Neural progenitor cell (in vitro differentiated cells): ENCODE measurements around the gene TIMM23B. TPM values are rescaled to one million over a fixed set of nuclear protein-coding genes. Genes with fewer than 3 reads are reported as not detected.
"Not testable (repeated sequence)": the region's sequence is repeated elsewhere in the genome, so short reads cannot be mapped to it uniquely, and the experiment has no call there.

Source experiments
- DNase-seq: peaks from one replicate; pipeline ENCODE4 v3.0.0-alpha.2; 2016; ENCODE audit warnings: low spot score
- H2AFZ ChIP-seq: fragments of 200-600 bp; sonication (generic); replicated peaks from 2 replicates; pipeline ENCODE4 v1.6.1; 2016; ENCODE audit warnings: antibody characterized with exemption
- H3F3A ChIP-seq: fragments of 200-600 bp; sonication (generic); 2 replicates; pipeline ENCODE4 v1.6.1; 2016; ENCODE audit warnings: antibody characterized with exemption, low read depth
- H3K27ac ChIP-seq: fragments of 200-600 bp; sonication (generic); 2 replicates; pipeline ENCODE4 v1.5.1; 2016; ENCODE audit warnings: mild to moderate bottlenecking
- H3K27me3 ChIP-seq: fragments of 200-600 bp; sonication (generic); 2 replicates; pipeline ENCODE4 v1.6.1; 2016; ENCODE audit warnings: mild to moderate bottlenecking, moderate library complexity
- H3K36me3 ChIP-seq: fragments of 200-600 bp; sonication (generic); 2 replicates; pipeline ENCODE4 v1.5.1; 2016
- H3K4me1 ChIP-seq: fragments of 200-600 bp; sonication (generic); 2 replicates; pipeline ENCODE4 v1.6.1; 2016; ENCODE audit warnings: mixed run types
- H3K4me2 ChIP-seq: fragments of 200-600 bp; sonication (generic); 2 replicates; pipeline ENCODE4 v1.6.1; 2016
- H3K4me3 ChIP-seq: fragments of 200-600 bp; sonication (generic); 2 replicates; pipeline ENCODE4 v1.5.1; 2016
- H3K79me2 ChIP-seq: fragments of 200-600 bp; sonication (generic); 2 replicates; pipeline ENCODE4 v1.6.1; 2016; ENCODE audit warnings: low read depth
- H3K9ac ChIP-seq: fragments of 200-600 bp; sonication (generic); 2 replicates; pipeline ENCODE4 v1.6.1; 2016
- H3K9me3 ChIP-seq: fragments of 200-600 bp; sonication (generic); 2 replicates; pipeline ENCODE4 v1.5.1; 2016; ENCODE audit warnings: low read depth
- H4K20me1 ChIP-seq: fragments of 200-600 bp; sonication (generic); 2 replicates; pipeline ENCODE4 v1.6.1; 2016; ENCODE audit warnings: low read depth
- H3K27ac Mint-ChIP-seq: 3 replicates; pipeline ENCODE4 v1.8.0; 2021; ENCODE audit warnings: mixed read lengths
- H3K27me3 Mint-ChIP-seq: 2 replicates; pipeline ENCODE4 v1.8.0; 2022; ENCODE audit warnings: low read depth, mild to moderate bottlenecking, inconsistent platforms, moderate library complexity, mixed read lengths; ENCODE audit not compliant: insufficient read depth
- H3K36me3 Mint-ChIP-seq: 3 replicates; pipeline ENCODE4 v1.8.0; 2021; ENCODE audit warnings: mixed read lengths
- H3K4me1 Mint-ChIP-seq: 3 replicates; pipeline ENCODE4 v1.8.0; 2021; ENCODE audit warnings: mixed read lengths
- H3K4me3 Mint-ChIP-seq: 3 replicates; pipeline ENCODE4 v1.8.0; 2021; ENCODE audit warnings: mild to moderate bottlenecking, moderate library complexity, mixed read lengths
- H3K9me3 Mint-ChIP-seq: 3 replicates; pipeline ENCODE4 v1.8.0; 2020; ENCODE audit warnings: mixed read lengths
- total RNA-seq: library from RNA; depleted of rRNA; stranded (reverse); fragments of >200 nt; gene quantifications from 2 replicates; pipeline ENCODE4 v1.2.3, GENCODE V29; 2015; ENCODE audit warnings: low replicate concordance
- TF ChIP-seq, protein P1 (sequence below): fragments of 200-600 bp; sonication (generic); IDR thresholded peaks from 2 replicates; pipeline ENCODE4 v1.5.1; 2017; ENCODE audit warnings: antibody characterized with exemption, mild to moderate bottlenecking

TIMM23B gene, protein sequence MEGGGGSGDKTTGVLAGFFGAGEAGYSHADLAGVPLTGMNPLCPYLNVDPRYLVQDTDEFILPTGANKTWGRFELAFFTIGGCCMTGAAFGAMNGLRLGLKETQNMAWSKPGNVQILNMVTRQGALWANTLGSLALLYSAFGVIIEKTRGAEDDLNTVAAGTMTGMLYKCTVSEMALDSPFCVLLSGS
- 17.3 and 19.5 TPM in 2 replicates for total RNA-seq

DNA sequence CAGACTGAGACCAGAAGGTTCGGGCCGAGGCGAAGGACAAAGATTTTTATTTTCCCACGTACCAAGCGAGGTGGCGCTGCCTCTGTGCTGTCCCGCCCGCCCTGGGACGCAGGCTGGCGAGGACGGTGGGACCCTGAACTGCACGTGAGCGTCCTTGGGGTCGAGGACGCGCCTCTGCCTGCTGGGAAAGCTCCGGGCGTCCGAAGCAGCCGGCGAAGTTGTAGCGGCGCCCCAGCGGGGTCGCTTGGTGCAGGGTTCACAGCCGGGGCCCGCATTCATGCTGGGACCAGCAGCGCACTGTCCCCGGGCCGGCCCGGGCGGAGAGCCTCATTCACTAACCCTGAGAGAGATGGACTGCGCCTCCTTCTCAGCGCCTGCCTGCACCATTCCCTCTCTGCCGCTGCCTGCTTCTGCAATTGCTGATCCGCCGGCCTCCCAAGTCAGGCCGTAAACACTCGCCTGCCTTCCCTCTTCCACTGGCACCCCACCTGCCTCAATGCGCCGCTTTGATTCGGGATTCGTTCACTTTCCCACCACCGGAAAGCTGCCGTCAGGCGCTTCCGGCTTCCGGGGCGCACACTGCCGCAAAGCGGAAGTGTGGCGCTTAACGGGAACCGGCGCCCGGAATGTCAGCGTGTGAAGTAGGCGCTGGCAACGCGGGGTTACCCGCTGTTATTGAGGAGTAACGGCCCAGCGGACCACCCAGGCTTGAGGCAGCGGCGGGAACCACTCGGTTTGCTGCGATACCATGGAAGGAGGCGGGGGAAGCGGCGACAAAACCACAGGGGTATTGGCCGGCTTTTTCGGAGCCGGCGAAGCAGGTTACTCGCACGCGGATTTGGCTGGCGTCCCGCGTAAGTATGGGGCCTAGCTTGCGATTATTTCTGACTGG, at the start of gene TIMM23B, which contains the start of gene PARG:
TSS of gene TIMM23B (plus strand) at position 607 of the 892 bp plus-strand sequence. CDS start at position 749, 142 bp downstream.
TSS of gene PARG (minus strand) at position 581 of the 892 bp plus-strand sequence. CDS start at position 279, 302 bp downstream.
- H3K36me3 ChIP-seq, H3K27me3 Mint-ChIP-seq, H4K20me1 ChIP-seq, H3K9me3 Mint-ChIP-seq, H3F3A ChIP-seq, H3K27me3 ChIP-seq, H3K36me3 Mint-ChIP-seq, H3K4me1 ChIP-seq, H3K9me3 ChIP-seq: not testable (repeated sequence)
- peak within 1 kb of the TSS; percentile 52 for H2AFZ ChIP-seq
- H3K27ac ChIP-seq: peak within 1 kb of the TSS; percentile 78
- Mint-ChIP-seq H3K4me1 (peaks cover 14% of the 10 kb centered on the region), H3K27ac (peak within 1 kb of the TSS; percentile 97), H3K4me3 (peak within 1 kb of the TSS; percentile 98)
- H3K9ac ChIP-seq: peak within 1 kb of the TSS; percentile 95
- peaks cover 76% of the 10 kb centered on the region for H3K79me2 ChIP-seq
- TF ChIP-seq, protein P1, sequence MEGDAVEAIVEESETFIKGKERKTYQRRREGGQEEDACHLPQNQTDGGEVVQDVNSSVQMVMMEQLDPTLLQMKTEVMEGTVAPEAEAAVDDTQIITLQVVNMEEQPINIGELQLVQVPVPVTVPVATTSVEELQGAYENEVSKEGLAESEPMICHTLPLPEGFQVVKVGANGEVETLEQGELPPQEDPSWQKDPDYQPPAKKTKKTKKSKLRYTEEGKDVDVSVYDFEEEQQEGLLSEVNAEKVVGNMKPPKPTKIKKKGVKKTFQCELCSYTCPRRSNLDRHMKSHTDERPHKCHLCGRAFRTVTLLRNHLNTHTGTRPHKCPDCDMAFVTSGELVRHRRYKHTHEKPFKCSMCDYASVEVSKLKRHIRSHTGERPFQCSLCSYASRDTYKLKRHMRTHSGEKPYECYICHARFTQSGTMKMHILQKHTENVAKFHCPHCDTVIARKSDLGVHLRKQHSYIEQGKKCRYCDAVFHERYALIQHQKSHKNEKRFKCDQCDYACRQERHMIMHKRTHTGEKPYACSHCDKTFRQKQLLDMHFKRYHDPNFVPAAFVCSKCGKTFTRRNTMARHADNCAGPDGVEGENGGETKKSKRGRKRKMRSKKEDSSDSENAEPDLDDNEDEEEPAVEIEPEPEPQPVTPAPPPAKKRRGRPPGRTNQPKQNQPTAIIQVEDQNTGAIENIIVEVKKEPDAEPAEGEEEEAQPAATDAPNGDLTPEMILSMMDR: peak; percentile 20
- peak; percentile 95 for DNase-seq
- peak within 1 kb of the TSS; percentile 99 for H3K4me3 ChIP-seq
- H3K4me2 ChIP-seq: peak within 1 kb of the TSS; percentile 97

DNA sequence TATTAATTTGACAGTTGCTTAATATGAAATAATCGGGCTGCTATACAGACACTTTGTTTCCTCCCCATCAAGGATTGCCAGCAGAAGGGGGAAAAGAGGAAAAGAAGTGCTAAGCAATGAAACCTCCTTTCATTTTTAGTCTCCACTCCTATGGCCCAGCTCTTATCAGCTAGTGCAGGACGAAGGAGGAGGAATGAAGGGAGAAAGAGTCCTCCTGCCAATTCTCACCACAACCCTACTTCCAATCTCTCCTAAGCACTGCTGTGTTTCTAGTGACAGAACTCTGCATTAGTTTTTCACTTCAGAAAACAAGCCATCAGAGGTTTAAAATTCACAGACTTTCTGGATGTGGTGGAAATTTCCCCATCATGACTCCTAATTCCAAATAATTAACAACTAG, 41.9 kb upstream of the TIMM23B start:
- not testable (repeated sequence) for H3K4me2 ChIP-seq, H3K4me1 ChIP-seq, H3F3A ChIP-seq, H3K4me1 Mint-ChIP-seq, H3K27ac ChIP-seq, H3K36me3 ChIP-seq, H3K36me3 Mint-ChIP-seq, H4K20me1 ChIP-seq, H3K9me3 ChIP-seq, H2AFZ ChIP-seq, H3K4me3 ChIP-seq, H3K27ac Mint-ChIP-seq, H3K9ac ChIP-seq, H3K27me3 ChIP-seq, DNase-seq, H3K4me3 Mint-ChIP-seq, H3K9me3 Mint-ChIP-seq, H3K79me2 ChIP-seq, H3K27me3 Mint-ChIP-seq

DNA sequence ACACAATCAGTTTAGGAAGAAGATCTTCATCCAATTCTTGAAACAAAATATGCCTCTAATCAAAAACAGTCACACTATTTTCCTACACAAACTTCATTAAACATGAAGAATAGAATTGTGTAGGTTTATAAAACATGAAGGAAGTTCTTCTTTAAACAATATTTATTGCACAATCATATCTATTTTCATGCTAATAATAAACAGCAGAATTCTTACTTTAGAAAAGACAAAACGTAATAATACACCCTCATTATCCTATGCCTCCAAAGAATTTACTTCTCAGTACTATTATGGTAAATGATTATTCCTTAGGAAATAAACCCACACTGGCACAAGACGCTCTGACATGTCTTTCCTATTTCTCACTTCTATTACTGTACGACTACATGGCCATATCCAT, 41.4 kb upstream of the TIMM23B start:
- H3K4me3 Mint-ChIP-seq, H3K9me3 Mint-ChIP-seq, H3K9me3 ChIP-seq, H3K4me1 ChIP-seq, H2AFZ ChIP-seq, H3K27me3 Mint-ChIP-seq, DNase-seq, H3K4me2 ChIP-seq, H3K27ac Mint-ChIP-seq, H3K4me1 Mint-ChIP-seq, H3K9ac ChIP-seq, H3K4me3 ChIP-seq, H3F3A ChIP-seq, H4K20me1 ChIP-seq, H3K36me3 ChIP-seq, H3K27ac ChIP-seq, H3K36me3 Mint-ChIP-seq, H3K79me2 ChIP-seq, H3K27me3 ChIP-seq: not testable (repeated sequence)

DNA sequence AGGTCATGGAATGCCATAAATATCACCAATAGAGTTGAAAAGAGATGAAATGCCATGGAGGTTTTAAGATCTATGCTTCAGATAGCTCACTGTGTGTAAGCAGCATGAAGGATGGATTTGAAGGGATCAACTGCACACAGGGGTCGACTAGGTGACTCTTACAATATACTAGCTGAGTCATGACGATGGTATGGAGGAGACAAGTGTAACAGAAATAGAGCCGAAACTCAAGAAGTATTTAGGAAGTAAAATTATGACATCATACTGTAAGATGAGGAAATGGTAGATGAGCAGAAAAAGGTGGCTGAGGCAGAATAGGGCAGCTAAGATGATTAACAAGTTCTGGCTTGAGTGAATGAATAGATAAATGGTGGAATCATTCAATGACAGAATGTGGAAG, 38.0 kb upstream of the TIMM23B start:
- not testable (repeated sequence) for H3K36me3 Mint-ChIP-seq, H3K4me1 ChIP-seq, H3K9ac ChIP-seq, H3K27ac ChIP-seq, H2AFZ ChIP-seq, H3K27me3 ChIP-seq, H3K4me2 ChIP-seq, H3K9me3 Mint-ChIP-seq, H3K36me3 ChIP-seq, H4K20me1 ChIP-seq, H3K27me3 Mint-ChIP-seq, H3F3A ChIP-seq, H3K27ac Mint-ChIP-seq, H3K4me3 ChIP-seq, H3K9me3 ChIP-seq, H3K79me2 ChIP-seq, H3K4me1 Mint-ChIP-seq, DNase-seq, H3K4me3 Mint-ChIP-seq

DNA sequence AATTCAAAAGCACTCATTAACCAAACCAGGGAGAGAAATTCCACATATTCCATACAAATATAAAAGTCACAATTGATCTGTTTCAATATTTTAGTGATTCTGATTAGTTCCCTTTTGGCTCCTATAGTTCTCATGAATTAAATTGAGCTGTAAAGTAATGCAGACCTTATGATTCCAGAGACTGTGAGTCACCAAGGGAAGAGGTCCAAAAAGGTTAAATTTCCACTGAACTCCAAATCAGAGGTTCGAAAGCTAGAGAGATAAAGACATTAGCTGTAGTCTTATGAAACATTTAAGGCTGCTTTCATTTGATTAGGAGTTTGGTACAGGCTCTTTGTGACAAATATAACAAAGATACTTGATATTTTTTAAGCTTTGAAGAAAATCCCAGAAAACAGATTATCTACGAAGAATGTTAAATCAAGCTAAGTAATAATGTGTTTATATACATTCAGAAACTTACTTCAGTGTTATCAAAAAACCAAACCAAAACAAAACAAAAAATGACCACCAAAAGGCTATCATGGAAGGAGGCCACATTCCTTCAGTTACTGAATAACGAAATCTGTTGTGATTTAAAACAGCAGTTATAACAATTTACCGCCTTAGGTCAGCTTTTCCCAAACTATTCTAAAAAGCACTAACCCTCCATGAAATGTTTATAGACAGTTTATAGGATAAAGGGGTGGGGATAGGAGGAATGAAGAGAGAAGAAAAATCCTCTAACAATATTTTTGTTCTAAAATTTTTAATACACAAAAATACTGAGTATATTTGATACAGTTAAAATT, 33.4 kb upstream of the TIMM23B start:
- not testable (repeated sequence) for H4K20me1 ChIP-seq, H3K27me3 ChIP-seq, H2AFZ ChIP-seq, DNase-seq, H3K9ac ChIP-seq, H3K27me3 Mint-ChIP-seq, H3F3A ChIP-seq, H3K27ac Mint-ChIP-seq, H3K4me1 ChIP-seq, H3K36me3 Mint-ChIP-seq, H3K4me2 ChIP-seq, H3K4me3 ChIP-seq, H3K9me3 ChIP-seq, H3K9me3 Mint-ChIP-seq, H3K27ac ChIP-seq, H3K79me2 ChIP-seq, H3K4me1 Mint-ChIP-seq, H3K4me3 Mint-ChIP-seq, H3K36me3 ChIP-seq

DNA sequence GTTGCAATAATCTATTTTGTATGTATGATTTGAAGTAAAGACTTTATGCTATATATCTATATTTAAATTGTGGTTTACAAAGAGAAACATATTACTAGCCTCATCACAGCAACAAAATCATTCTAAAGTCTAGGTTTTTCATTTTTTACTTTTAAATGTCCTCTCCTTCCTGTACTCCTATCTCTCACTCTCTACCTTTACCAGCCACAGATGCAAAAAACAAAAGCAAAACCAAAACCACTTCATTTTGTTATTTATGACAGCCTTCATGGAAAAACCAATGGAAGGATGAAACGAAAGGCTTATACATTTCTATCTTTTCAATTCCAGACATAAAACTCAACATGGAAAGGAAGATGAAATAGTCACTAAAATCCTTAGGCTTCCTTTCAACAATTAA, 31.6 kb upstream of the TIMM23B start:
- not testable (repeated sequence) for H3F3A ChIP-seq, H3K27me3 ChIP-seq, H3K4me3 ChIP-seq, DNase-seq, H3K9me3 ChIP-seq, H3K79me2 ChIP-seq, H3K36me3 Mint-ChIP-seq, H3K4me1 Mint-ChIP-seq, H3K27me3 Mint-ChIP-seq, H3K27ac Mint-ChIP-seq, H3K36me3 ChIP-seq, H3K4me2 ChIP-seq, H4K20me1 ChIP-seq, H2AFZ ChIP-seq, H3K4me1 ChIP-seq, H3K27ac ChIP-seq, H3K9ac ChIP-seq, H3K4me3 Mint-ChIP-seq, H3K9me3 Mint-ChIP-seq

DNA sequence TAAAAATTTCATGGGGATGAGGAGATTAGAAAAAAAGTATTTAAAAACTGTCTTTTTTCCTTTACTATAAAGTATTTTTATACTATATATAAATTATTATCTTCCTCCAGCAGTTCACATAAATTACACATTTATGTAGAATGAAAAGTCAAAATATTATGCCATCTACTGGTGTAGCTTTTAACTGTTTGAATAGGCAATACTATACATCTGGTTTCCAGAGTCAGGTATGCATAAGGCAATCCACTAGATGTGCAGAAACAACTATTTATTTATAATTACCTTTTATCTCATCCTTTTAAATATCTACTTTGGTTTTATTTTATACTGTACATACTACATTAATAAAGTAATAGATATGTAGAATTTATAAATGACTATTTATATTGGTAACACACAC, 25.4 kb upstream of the TIMM23B start:
- H3K9ac ChIP-seq, H3K4me1 ChIP-seq, H3K27ac Mint-ChIP-seq, H2AFZ ChIP-seq, DNase-seq, H3K27me3 ChIP-seq, H3K4me1 Mint-ChIP-seq, H3K27ac ChIP-seq, H3K4me3 ChIP-seq, H4K20me1 ChIP-seq, H3K27me3 Mint-ChIP-seq, H3K4me3 Mint-ChIP-seq, H3K36me3 Mint-ChIP-seq, H3K4me2 ChIP-seq, H3K36me3 ChIP-seq, H3K9me3 ChIP-seq, H3K9me3 Mint-ChIP-seq, H3F3A ChIP-seq, H3K79me2 ChIP-seq: not testable (repeated sequence)
